Aortic smooth muscle cell (primary cell): ENCODE measurements around the gene CDRT15. TPM values are rescaled to one million over a fixed set of nuclear protein-coding genes. Genes with fewer than 3 reads are reported as not detected.

Source experiments
- total RNA-seq: library from RNA; depleted of rRNA; stranded (reverse); fragments of >200 nt; gene quantifications from 2 replicates; pipeline ENCODE4 v1.2.3, GENCODE V29; 2014

CDRT15 gene
- total RNA-seq: not detected in 2 replicates

GRCh38 chr17:14236762-14237161 is at the start of gene CDRT15:
CDRT15 (minus strand) TSS chr17:14236862; CDS start chr17:14236833, 29 bp downstream.

Other genes starting within 250 kb of the CDRT15 start
- 9.5 and 9.6 TPM in 2 replicates for gene COX10, start 167.4 kb downstream of the CDRT15 start, total RNA-seq
- gene HS3ST3B1, start 64.2 kb upstream of the CDRT15 start, total RNA-seq: 0.40 and 2.0 TPM in 2 replicates